H1 (cell line): ENCODE measurements around the gene ARID5B.

Experiments
- JUN ChIP-seq: IDR thresholded peaks from 2 replicates; pipeline ENCODE4 v1.6.1; 2011; ENCODE audit warnings: low read depth, mild to moderate bottlenecking, improper control_type of control experiment, low read length
- POLR2A ChIP-seq, 2 experiments: IDR thresholded peaks; 1 replicate in 1 of 2; 2 replicates in 1 of 2; pipeline ENCODE4 v1.6.1; 2011; ENCODE audit warnings: low read depth in 2 of 2, low read length in 2 of 2, mild to moderate bottlenecking in 2 of 2; ENCODE audit errors: control extremely low read depth in 1 of 2
- RAD21 ChIP-seq, 2 experiments: IDR thresholded peaks in 1 of 2; conservative IDR thresholded peaks in 1 of 2; 2 replicates each; pipeline ENCODE4 v1.6.1; 2011; ENCODE audit warnings: low read depth in 2 of 2, low read length in 2 of 2, improper control_type of control experiment in 1 of 2, inconsistent platforms in 1 of 2, mild to moderate bottlenecking in 1 of 2, moderate library complexity in 1 of 2
- RBBP5 ChIP-seq: IDR thresholded peaks from 2 replicates; pipeline ENCODE4 v1.7.1; 2012; ENCODE audit warnings: low read depth, mild to moderate bottlenecking, inconsistent platforms, low read length, moderate library complexity, borderline replicate concordance
- SRF ChIP-seq: IDR thresholded peaks from 2 replicates; pipeline ENCODE4 v1.6.1; 2011; ENCODE audit warnings: mild to moderate bottlenecking, low read depth, low read length, moderate library complexity
- YY1 ChIP-seq: IDR thresholded peaks from 2 replicates; pipeline ENCODE4 v1.6.1; 2011; ENCODE audit warnings: low read depth, mild to moderate bottlenecking, low read length
- TF ChIP-seq, protein P1 (sequence below), 3 experiments: IDR thresholded peaks; 1 replicate in 2 of 3; 2 replicates in 1 of 3; pipeline versions ENCODE4 v1.5.1 to v1.6.1; 2011; ENCODE audit warnings: low read length in 3 of 3, mild to moderate bottlenecking in 3 of 3, inconsistent platforms in 2 of 3, low read depth in 1 of 3, moderate library complexity in 1 of 3; ENCODE audit not compliant: insufficient read depth in 1 of 3; ENCODE audit errors: control extremely low read depth in 1 of 3
- TF ChIP-seq, protein P2 (sequence below): IDR thresholded peaks from 2 replicates; pipeline ENCODE4 v1.6.1; 2012; ENCODE audit warnings: inconsistent platforms

- TF ChIP-seq, protein P1, sequence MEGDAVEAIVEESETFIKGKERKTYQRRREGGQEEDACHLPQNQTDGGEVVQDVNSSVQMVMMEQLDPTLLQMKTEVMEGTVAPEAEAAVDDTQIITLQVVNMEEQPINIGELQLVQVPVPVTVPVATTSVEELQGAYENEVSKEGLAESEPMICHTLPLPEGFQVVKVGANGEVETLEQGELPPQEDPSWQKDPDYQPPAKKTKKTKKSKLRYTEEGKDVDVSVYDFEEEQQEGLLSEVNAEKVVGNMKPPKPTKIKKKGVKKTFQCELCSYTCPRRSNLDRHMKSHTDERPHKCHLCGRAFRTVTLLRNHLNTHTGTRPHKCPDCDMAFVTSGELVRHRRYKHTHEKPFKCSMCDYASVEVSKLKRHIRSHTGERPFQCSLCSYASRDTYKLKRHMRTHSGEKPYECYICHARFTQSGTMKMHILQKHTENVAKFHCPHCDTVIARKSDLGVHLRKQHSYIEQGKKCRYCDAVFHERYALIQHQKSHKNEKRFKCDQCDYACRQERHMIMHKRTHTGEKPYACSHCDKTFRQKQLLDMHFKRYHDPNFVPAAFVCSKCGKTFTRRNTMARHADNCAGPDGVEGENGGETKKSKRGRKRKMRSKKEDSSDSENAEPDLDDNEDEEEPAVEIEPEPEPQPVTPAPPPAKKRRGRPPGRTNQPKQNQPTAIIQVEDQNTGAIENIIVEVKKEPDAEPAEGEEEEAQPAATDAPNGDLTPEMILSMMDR (IDR thresholded peaks at IDR 0.05; ENCODE audit: control extremely low read depth in 1 of 3, insufficient read depth in 1 of 3, low read depth in 1 of 3, low read length in 3 of 3): no peak
- no peak for TF ChIP-seq SRF
- no peak for TF ChIP-seq JUN
- TF ChIP-seq POLR2A (IDR thresholded peaks at IDR 0.05; ENCODE audit: control extremely low read depth in 1 of 2, low read depth in 2 of 2, low read length in 2 of 2): no peak
- no peak for TF ChIP-seq YY1
- TF ChIP-seq, protein P2, sequence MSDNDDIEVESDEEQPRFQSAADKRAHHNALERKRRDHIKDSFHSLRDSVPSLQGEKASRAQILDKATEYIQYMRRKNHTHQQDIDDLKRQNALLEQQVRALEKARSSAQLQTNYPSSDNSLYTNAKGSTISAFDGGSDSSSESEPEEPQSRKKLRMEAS: no peak
- TF ChIP-seq RAD21 (IDR thresholded peaks at IDR 0.05 in 1 of 2, conservative IDR thresholded peaks at IDR 0.05 in 1 of 2; ENCODE audit: low read depth in 2 of 2, low read length in 2 of 2): no peak
- no peak for TF ChIP-seq RBBP5
These were observed 5.5 kb downstream of the ARID5B start for GRCh38 chr10:61907011-61907410.
